Body of pancreas (tissue), 4 donors: Measurements from ENCODE around the gene RDH12.

Source experiments
- POLR2A ChIP-seq, 3 donors: fragments of 450-650 bp; IDR thresholded peaks; one replicate each; pipeline ENCODE4 v1.6.1; 2016; ENCODE audit warnings: antibody characterized with exemption in 3 of 3, mild to moderate bottlenecking in 2 of 3
- TF ChIP-seq, protein P1 (sequence below), 7 experiments: fragments of 450-650 bp in 4 of 7; fragments of 200-600 bp in 3 of 7; sonication (generic) in 3 of 7; IDR thresholded peaks; one replicate each; pipeline ENCODE4 v1.5.1; 2016 to 2019; ENCODE audit warnings: antibody characterized with exemption in 7 of 7

GRCh38 chr14:67705211-67705610 is 3.5 kb downstream of the RDH12 start:
- TF ChIP-seq, protein P1, sequence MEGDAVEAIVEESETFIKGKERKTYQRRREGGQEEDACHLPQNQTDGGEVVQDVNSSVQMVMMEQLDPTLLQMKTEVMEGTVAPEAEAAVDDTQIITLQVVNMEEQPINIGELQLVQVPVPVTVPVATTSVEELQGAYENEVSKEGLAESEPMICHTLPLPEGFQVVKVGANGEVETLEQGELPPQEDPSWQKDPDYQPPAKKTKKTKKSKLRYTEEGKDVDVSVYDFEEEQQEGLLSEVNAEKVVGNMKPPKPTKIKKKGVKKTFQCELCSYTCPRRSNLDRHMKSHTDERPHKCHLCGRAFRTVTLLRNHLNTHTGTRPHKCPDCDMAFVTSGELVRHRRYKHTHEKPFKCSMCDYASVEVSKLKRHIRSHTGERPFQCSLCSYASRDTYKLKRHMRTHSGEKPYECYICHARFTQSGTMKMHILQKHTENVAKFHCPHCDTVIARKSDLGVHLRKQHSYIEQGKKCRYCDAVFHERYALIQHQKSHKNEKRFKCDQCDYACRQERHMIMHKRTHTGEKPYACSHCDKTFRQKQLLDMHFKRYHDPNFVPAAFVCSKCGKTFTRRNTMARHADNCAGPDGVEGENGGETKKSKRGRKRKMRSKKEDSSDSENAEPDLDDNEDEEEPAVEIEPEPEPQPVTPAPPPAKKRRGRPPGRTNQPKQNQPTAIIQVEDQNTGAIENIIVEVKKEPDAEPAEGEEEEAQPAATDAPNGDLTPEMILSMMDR (IDR thresholded peaks at IDR 0.05) = no peak
- no peak for TF ChIP-seq POLR2A (IDR thresholded peaks at IDR 0.05)
